IMR-90 (cell line): ENCODE data around the gene GAR1. TPM values are rescaled to one million over a fixed set of nuclear protein-coding genes. Genes with fewer than 3 reads are reported as not detected.

Experiments
- ATAC-seq: fragments of 200-7000 bp; cut with Tn5 transposase; 2 replicates; pipeline ENCODE4 v1.9.1; 2020; ENCODE audit warnings: low read depth, mild to moderate bottlenecking, moderate library complexity
- BruUV-seq: library from RNA; stranded (reverse); fragments of 400-500 nt; replicated peaks from 2 replicates; lab custom pipeline; 2021; lab: Mats Ljungman, UMichigan
- CTCF ChIA-PET: fragments of 300-600 bp; formaldehyde crosslinking; extraction: SDS; loops from one replicate; lab custom pipeline; 2021; ENCODE audit warnings: antibody characterized with exemption; lab: Yijun Ruan, JAX
- POLR2A ChIA-PET: fragments of 300-600 bp; sonication (Branson Sonifier 250); formaldehyde crosslinking; loops from one replicate; lab custom pipeline; 2022; ENCODE audit warnings: antibody characterized with exemption; ENCODE audit not compliant: unreplicated experiment; lab: Charles Lee
- DNase-seq: peaks from one replicate; pipeline ENCODE4 v3.0.0; 2013
- H2AFZ ChIP-seq: replicated peaks from 2 replicates; pipeline ENCODE3; 2013; ENCODE audit warnings: low read length, mild to moderate bottlenecking; ENCODE audit not compliant: poor library complexity
- H2AK5ac ChIP-seq: 2 replicates; pipeline ENCODE4 v1.6.1; 2013; ENCODE audit warnings: low read depth, low read length, inconsistent platforms
- H2AK9ac ChIP-seq: replicated peaks from 2 replicates; pipeline ENCODE3; 2013; ENCODE audit warnings: mild to moderate bottlenecking, low read depth, low read length, moderate library complexity; ENCODE audit not compliant: poor library complexity
- H2BK120ac ChIP-seq: 2 replicates; pipeline ENCODE4 v1.6.1; 2013; ENCODE audit warnings: low read depth, low read length, inconsistent platforms
- H2BK15ac ChIP-seq: 3 replicates; pipeline ENCODE4 v1.6.1; 2013; ENCODE audit warnings: low read depth, low read length, inconsistent platforms
- H2BK20ac ChIP-seq: 2 replicates; pipeline ENCODE4 v1.6.1; 2013; ENCODE audit warnings: low read depth, mild to moderate bottlenecking, inconsistent platforms, low read length, moderate library complexity
- H2BK5ac ChIP-seq: 2 replicates; pipeline ENCODE4 v1.6.1; 2013; ENCODE audit warnings: mild to moderate bottlenecking, low read depth, low read length, inconsistent platforms; ENCODE audit not compliant: poor library complexity, severe bottlenecking
- H3K14ac ChIP-seq: replicated peaks from 2 replicates; pipeline ENCODE4 v1.6.1; 2013; ENCODE audit warnings: low read depth, low read length, inconsistent platforms
- H3K18ac ChIP-seq: 2 replicates; pipeline ENCODE4 v1.6.1; 2013; ENCODE audit warnings: low read depth, low read length, control low read depth
- H3K23ac ChIP-seq: 2 replicates; pipeline ENCODE4 v1.6.1; 2013; ENCODE audit warnings: low read depth, low read length, inconsistent platforms
- H3K27ac ChIP-seq: 2 replicates; pipeline ENCODE4 v1.5.1; 2013; ENCODE audit warnings: mild to moderate bottlenecking, control low read depth, low read length; ENCODE audit not compliant: insufficient read depth
- H3K27me3 ChIP-seq: 2 replicates; pipeline ENCODE4 v1.6.1; 2013; ENCODE audit warnings: low read length; ENCODE audit not compliant: control insufficient read depth, insufficient read depth
- H3K36me3 ChIP-seq: 2 replicates; pipeline ENCODE4 v1.6.1; 2013; ENCODE audit warnings: low read length, mixed read lengths; ENCODE audit not compliant: control insufficient read depth, insufficient read depth
- H3K4ac ChIP-seq: 2 replicates; pipeline ENCODE4 v1.6.1; 2013; ENCODE audit warnings: low read depth, low read length, inconsistent platforms
- H3K4me1 ChIP-seq: 2 replicates; pipeline ENCODE4 v1.6.1; 2013; ENCODE audit warnings: low read length, mixed read lengths; ENCODE audit not compliant: control insufficient read depth, insufficient read depth
- H3K4me2 ChIP-seq: 2 replicates; pipeline ENCODE4 v1.6.1; 2013; ENCODE audit warnings: low read depth, mild to moderate bottlenecking, control low read depth, low read length, moderate library complexity
- H3K4me3 ChIP-seq: 2 replicates; pipeline ENCODE4 v1.5.1; 2013; ENCODE audit warnings: low read depth, mild to moderate bottlenecking, control low read depth, low read length, moderate library complexity; ENCODE audit not compliant: insufficient read depth
- H3K56ac ChIP-seq: 2 replicates; pipeline ENCODE4 v1.6.1; 2013; ENCODE audit warnings: low read length, inconsistent platforms; ENCODE audit not compliant: insufficient read depth; ENCODE audit errors: extremely low read depth
- H3K79me1 ChIP-seq, 2 experiments: 2 replicates each; pipeline ENCODE4 v1.6.1; 2013; ENCODE audit warnings: low read length in 2 of 2, inconsistent platforms in 1 of 2, low read depth in 1 of 2
- H3K9ac ChIP-seq: 2 replicates; pipeline ENCODE4 v1.6.1; 2013; ENCODE audit warnings: low read depth, low read length, control low read depth
- H3K9me1 ChIP-seq: 2 replicates; pipeline ENCODE4 v1.6.1; 2013; ENCODE audit warnings: low read length, inconsistent platforms; ENCODE audit not compliant: insufficient read depth
- H3K9me3 ChIP-seq: 2 replicates; pipeline ENCODE4 v1.6.1; 2013; ENCODE audit warnings: low read length; ENCODE audit not compliant: control insufficient read depth, insufficient read depth
- H4K20me1 ChIP-seq: 2 replicates; pipeline ENCODE4 v1.6.1; 2013; ENCODE audit warnings: low read length, inconsistent platforms; ENCODE audit not compliant: insufficient read depth
- H4K5ac ChIP-seq: 2 replicates; pipeline ENCODE4 v1.6.1; 2013; ENCODE audit warnings: mild to moderate bottlenecking, low read depth, low read length, control low read depth
- H4K8ac ChIP-seq, 2 experiments: 2 replicates each; pipeline ENCODE4 v1.6.1; 2013; ENCODE audit warnings: low read depth in 2 of 2, low read length in 2 of 2, control low read depth in 1 of 2, inconsistent platforms in 1 of 2
- H4K91ac ChIP-seq: 2 replicates; pipeline ENCODE4 v1.6.1; 2013; ENCODE audit warnings: low read depth, low read length, inconsistent platforms; ENCODE audit not compliant: insufficient read depth
- CHD1 ChIP-seq: IDR thresholded peaks from 2 replicates; pipeline ENCODE4 v1.6.1; 2012; ENCODE audit warnings: low read depth, low read length, improper control_type of control experiment
- MXI1 ChIP-seq: IDR thresholded peaks from 2 replicates; pipeline ENCODE4 v1.6.1; 2012; ENCODE audit warnings: low read depth, mild to moderate bottlenecking, low read length, moderate library complexity, borderline replicate concordance
- dilution Hi-C: fragments of 300-500 bp; cut with HindIII; formaldehyde crosslinking; loops from one replicate; pipeline ENCODE4 v1.14.3; 2018; ENCODE audit warnings: low sequenced_read_pairs; ENCODE audit not compliant: unreplicated experiment
- in situ Hi-C: fragments of 300-500 bp; cut with MboI; formaldehyde crosslinking; loops from 3 replicates; pipeline ENCODE4 v1.14.3; 2019; ENCODE audit warnings: low sequenced_read_pairs, inconsistent platforms, mixed read lengths
- intact Hi-C: fragments of 100-400 bp; cut with micrococcal nuclease; formaldehyde crosslinking; loops from 2 replicates; pipeline ENCODE4 v1.10.0; 2022
- polyA plus RNA-seq, 3 experiments: library from polyadenylated mRNA; depleted of rRNA; stranded (reverse); fragments of >200 nt; gene quantifications; 2 replicates each; pipeline ENCODE4 v1.2.3, GENCODE V29; 2012; ENCODE audit warnings: low replicate concordance in 1 of 3
- total RNA-seq: library from RNA; depleted of rRNA; stranded (reverse); fragments of >200 nt; gene quantifications from 2 replicates; pipeline ENCODE4 v1.2.3, GENCODE V29; 2012

The GAR1 gene
- total and polyA plus RNA-seq, 2 of the 4 experiments (the other 2 are of a cell fraction), result 1.1 to 22.0 TPM

GRCh38 chr4:109864134-109864533 is 48.6 kb downstream of the GAR1 start:
- Histone ChIP-seq H2AFZ (no peak overlapping the region), H4K8ac (no peak overlapping the region), H2BK5ac (no peak overlapping the region), H3K27ac (no peak overlapping the region), H3K23ac (no peak overlapping the region), H3K18ac (no peak overlapping the region), H3K9ac (no peak overlapping the region), H3K79me1 (no peaks in the 10 kb centered on the region), H3K4me1 (no peaks in the 10 kb centered on the region), H2BK15ac (no peak overlapping the region), H3K36me3 (no peaks in the 10 kb centered on the region), H4K91ac (no peak overlapping the region), H3K4ac (no peak overlapping the region), H4K5ac (no peak overlapping the region), H4K20me1 (no peaks in the 10 kb centered on the region), H3K56ac (no peak overlapping the region), H2BK120ac (no peak overlapping the region), H3K4me3 (no peak overlapping the region), H2AK5ac (no peak overlapping the region), H3K4me2 (no peak overlapping the region), H3K14ac (no peak overlapping the region), H3K9me1 (no peaks in the 10 kb centered on the region), H2AK9ac (no peak overlapping the region), H3K9me3 (no peaks in the 10 kb centered on the region), H2BK20ac (no peak overlapping the region), H3K27me3 (no peaks in the 10 kb centered on the region)
- TF ChIP-seq CHD1 (no peak), MXI1 (no peak)
- ChIA-PET CTCF (no interaction called here), POLR2A (no interaction called here)
- BruUV-seq, result no TSS peak
- dilution Hi-C loops (no loop called here), intact Hi-C loops (no loop called here), in situ Hi-C loops (no loop called here)
- ATAC-seq (no peak), DNase-seq (no peak)
